Myocyte (in vitro differentiated cells): ENCODE data around the gene KIAA0232. TPM values are rescaled to one million over a fixed set of nuclear protein-coding genes. Genes with fewer than 3 reads are reported as not detected.
"Not testable (repeated sequence)": the region's sequence is repeated elsewhere in the genome, so short reads cannot be mapped to it uniquely, and the experiment has no call there.

Experiments used
- DNase-seq: peaks from one replicate; pipeline ENCODE4 v3.0.0-alpha.2; 2012; ENCODE audit warnings: low read depth
- total RNA-seq: library from RNA; depleted of rRNA; stranded (reverse); fragments of >200 nt; gene quantifications from 2 replicates; pipeline ENCODE4 v1.2.3, GENCODE V29; 2014

KIAA0232 gene
- total RNA-seq, 1 donor from 2014 or later: 64.2 TPM

DNA sequence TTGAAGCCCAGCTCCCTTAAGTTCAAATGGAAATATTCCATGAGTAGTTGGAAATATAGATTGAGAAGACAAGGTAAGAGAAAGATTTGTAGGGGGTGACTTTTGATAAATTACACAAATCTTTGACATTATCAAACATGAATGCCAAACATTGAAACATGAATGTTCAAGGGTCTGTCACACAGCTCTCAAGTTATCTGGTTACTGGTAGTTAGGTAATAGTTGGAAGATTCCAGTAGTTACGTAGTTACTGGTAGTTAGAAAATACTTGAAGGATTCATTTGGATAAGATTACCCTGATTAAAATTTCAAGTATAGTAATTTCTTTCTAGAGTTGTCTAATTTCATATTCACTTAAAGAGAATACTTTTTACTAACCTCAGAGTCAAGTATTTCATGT lies 20.7 kb downstream of the KIAA0232 start:
- no peak for DNase-seq

DNA sequence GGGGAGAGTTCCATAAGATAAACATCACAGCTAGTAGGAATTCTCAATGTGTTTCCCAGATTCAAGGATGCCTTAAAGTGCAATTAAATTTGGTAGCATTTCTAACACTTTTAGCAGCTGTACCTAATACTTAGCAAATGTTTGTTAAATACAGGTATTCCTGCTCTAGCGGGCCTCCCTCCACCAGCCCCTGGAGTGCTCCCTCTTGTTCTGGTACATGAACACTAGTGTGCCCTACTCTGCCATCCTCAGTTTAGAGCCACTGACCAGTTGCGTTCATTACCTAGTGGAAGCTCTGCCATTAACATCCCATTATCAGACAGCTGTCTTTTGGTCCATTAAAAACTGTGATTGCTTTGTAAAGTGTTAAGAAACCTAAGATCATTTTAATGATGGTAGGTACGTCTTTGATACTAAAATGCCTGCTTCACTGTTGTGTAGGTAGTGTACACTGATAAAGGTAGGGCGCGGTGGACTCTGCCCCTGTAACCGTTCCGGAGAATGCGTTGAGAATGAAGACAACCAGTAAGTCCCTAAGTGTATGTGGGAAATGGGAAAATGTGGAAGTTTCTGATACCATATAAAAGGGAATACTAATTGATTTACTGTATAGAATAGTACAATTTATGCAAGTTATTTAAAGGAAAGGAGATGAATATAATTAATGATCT lies 21.7 kb downstream of the KIAA0232 start:
- no peak for DNase-seq

DNA sequence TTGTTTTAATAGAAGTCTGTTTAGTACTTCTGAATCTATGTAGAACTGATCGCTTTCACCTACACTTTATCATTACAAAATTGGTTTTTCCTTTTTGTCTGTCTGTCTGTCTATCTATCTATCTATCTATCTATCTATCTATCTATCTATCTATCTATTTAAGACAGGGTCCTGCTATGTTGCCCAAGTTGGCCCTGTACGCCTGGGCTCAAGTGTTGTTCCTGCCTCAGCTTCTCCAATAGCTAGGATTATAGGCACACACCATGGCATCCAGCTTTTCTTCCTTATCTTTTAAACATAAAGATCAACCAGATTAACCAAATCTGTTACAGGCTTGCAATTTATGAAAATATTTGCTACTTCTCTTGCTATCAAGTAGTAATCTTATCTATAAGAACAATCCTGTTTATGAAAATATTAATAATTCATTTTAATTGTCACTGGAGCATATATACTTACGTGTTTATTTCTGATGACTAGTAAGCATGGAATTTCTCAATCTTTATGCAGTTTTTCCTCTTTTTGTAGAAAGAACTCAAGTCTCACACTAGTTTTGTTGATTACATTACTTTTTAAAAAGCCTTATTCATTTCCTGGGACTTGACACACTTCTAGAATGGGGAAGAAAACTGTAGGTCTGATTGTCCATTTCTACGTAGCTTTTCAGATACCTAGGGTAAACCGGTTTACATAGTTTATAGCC lies 24.5 kb downstream of the KIAA0232 start:
- no peak for DNase-seq

DNA sequence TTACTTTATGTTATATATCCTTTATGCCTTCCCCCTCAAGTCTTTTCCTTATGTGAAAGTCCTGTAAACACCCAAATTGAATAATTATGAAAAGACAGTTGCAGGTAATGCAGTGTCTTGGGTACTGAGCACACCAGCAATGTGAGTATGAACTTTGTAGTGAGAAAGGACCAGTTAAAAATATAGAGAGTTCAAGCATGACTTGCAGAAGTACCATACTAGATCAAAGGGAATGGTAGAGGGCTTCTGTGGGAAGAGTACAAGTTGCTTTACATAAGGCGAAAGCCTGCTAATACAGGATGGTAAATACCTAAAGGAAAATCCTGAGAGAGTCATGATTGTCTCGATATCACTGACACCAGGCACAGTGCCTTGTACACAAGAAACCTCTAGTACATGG lies 25.7 kb downstream of the KIAA0232 start:
- no peak for DNase-seq

DNA sequence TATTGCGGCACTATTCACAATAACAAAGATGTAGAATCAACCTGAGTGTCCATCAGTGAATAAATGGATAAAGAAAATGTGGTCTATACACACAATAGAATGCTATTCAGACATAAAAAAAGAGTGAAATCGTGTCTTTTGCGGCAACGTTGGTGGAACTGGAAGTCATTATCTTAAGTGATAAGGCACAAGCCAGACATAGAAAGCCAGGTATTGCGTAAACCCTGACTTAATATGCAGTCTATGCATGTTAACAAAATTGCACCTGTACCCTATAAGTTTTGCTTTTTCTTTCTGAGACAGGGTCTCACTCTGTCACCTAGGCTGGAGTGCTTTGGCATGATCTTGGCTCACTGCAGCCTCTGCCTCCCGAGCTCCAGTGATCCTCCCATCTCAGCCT lies 28.6 kb downstream of the KIAA0232 start:
- DNase-seq: no peak

DNA sequence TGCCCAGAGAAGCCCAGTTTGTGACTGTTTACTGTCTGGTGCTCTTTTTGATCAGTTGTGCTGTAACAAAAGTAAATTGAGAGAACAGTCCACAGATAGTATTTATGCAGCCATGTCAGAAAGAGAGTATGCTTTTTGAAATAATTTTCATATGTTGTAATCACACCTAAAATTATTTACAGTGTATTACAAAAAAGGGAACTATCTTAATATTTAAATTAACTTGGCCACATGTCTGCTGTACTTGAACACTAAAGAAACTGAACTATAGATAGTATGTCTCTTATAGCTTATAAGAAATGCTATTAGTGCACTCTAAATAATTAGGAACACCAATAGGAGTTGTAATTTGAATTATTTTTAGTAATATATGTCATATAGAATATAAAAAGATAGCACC lies 30.2 kb downstream of the KIAA0232 start:
- DNase-seq: no peak

DNA sequence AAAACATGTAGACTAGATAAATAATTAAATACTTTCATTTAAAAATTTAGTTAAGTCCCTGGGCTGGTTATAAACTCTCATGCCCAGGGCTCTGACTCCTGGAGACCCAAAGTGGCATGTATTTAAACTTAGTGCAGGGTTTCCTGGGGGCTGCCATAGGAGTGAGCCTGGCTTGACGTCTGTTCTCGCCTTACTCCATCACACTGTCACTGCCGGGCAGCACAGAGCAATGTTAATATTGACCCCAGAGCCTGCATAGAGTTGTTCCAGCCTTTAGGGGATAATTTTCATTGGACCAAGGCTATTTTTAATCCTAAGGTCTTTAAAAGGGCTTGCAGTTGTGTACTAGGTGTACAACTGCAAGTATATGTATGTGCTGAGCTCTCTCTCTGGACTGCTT lies 31.2 kb downstream of the KIAA0232 start:
- no peak for DNase-seq

DNA sequence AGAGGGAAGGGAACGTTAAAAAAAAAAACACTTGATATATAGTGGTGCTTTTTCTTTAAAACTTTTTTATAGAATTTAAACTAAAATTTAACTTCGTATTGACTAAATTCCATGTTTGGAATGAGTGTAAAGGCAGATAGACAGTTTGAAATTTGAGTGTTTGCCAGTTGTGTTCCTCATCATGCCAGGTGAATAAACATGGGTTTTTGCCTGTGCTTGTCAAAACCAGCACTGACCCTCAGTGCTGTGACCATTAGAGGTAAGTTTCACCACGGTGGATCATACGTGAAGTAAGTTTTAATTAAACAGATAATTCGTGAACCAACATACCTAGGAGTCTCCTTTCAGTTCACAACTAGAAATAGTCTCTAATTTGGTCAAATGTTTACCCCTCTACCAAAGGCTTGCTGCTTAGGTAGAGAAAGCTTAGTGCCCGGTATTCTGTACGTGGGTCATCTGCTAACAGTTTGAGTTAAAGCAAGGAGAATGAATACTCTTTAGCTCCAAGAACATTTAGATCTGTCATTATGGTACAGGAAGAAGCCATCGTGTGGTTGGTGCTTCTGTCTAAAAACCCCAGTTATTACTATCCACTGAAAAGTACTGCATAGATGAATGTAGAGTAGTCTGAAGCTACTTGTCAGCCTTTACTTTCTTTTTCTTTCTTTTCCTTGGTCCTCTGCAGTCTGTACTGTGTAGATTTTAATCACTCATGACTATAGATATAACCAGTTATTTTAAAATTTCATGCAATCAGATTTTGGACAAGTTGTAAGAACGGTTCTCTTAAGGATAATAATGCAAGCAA lies 32.7 kb downstream of the KIAA0232 start:
- no peak for DNase-seq

DNA sequence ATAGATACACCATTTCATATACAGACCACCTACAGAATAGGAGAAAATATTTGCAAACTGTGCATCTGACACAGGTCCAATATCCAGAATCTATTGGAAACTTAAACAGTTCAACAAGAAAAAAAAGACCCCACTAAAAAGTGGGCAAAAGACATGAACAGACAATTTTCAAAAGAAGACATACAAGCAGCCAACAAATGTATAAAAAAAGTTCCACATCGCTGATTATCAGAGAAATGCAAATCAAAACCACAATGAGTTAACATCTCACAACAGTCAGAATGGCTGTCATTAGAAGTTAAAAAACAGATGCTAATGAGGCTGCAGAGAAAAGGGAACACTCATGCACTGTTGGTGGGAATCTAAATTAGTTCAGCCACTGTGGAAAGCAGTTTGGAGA lies 36.8 kb downstream of the KIAA0232 start:
- no peak for DNase-seq

DNA sequence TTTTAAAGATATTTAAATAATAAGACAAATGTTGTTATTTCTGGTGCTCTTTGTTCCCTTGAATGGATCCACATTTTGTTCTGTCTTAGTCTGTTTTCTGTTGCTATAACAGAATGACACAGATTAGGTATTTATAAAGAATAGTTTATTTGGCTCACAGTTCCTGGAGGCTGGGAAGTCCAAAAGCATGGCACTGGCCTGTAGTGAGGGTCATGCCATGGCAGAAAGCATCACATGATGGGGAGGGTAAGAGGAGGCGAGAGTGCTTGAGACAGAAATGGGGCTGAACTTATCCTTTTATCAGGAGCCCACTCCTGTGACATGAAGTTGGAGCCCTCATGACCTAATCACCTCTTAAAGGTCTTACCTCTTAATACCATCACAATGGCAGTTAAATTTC lies 38.2 kb downstream of the KIAA0232 start:
- DNase-seq: no peak

DNA sequence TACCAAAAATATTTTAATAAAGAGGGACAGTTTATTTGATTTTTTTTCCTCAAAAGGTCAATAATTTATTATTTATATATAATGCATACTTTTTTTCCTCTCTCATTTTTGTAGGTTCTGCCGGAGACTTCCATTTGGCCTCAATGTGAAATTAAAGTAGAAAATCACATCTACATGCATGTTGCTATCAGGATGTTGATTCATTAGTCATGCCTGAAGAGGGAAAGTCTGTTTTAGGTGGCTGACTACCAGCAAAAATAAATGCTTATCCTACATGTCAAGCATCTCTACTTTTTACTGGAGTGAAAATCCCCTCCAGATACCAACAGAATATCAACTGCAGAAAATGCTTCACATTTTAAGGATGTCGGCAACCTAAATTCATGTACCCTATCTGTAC lies 41.5 kb downstream of the KIAA0232 start:
- no peak for DNase-seq

DNA sequence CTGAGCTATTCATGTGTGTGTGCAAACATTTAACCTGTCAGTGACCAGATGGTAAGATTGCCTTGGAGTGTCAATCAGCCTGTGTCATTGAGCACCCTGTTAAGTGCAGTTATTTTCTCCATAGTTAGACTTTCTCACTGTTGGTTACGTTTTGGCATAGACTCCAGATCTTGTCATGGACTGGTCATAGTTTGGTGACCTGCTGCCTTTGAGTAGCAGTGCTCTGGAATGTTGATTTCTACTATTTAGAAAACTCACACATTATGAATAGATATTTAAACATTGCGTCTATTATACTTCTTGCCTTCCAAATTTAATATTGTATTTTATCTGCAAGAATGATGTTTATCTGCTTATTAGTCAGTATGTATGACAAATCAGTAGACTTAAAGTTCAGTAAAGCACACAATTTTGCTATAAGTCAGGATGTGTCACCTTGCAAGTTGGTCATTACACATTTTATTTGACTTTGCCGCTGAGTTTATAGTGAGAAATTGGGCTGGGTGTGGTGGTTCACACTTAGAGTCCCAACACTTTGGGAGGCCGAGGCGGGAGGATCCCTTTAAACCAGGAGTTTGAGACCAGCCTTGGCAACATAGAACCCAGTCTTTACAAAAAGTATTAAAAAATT lies 42.4 kb downstream of the KIAA0232 start:
- no peak for DNase-seq

DNA sequence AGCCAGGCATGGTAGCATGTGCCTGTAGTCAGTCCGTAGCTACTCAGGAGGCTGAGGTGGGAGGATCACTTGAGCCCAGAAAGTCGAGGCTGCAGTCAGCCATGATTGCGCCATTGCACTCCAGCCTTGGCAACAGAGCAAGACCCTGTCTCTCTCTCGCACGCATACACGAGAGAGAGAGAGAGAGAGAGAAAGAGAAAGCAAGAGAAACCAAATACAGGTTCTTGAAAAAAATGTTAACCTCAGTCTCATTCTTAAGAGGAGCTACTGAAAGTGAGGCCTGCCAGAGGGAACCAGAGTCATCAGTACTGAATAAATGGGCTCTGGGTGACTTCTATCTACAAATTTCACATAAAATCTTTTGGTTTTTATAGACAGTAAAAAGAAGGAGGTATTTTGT lies 42.9 kb downstream of the KIAA0232 start:
- no peak for DNase-seq

DNA sequence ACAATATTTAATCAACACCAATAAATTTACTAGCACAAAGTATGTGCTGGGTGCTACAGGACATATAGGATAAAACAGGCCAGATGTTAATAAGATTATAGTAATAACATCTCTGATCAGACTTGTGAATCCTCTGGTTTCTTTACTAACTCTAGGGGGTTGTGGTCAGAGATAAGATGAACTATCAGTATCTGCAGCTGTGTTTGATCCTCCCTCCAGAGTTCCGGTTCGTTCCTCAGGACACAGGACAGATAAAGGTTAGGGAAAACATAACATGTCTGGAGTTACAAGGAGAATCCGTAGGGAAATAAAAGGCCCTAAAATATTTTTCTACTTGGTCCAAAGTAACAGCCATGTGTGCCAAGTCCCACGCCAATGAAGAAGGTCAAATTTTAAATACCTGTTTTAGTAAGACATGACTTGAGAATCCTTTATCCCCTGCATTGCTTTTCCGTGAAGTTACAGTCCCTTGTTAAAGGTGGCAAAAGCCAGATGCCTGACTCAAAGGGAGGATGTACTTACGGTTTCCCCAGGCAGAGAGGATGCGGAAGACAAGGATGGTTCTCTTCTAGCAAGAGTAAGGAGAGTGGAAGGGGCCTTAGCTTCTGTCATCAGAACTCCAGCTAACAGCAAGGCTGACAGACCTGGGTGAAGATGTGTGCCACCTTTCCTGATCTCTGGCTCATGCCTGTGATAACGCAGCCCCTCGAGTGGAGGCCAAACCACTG lies 44.4 kb downstream of the KIAA0232 start:
- no peak for DNase-seq

DNA sequence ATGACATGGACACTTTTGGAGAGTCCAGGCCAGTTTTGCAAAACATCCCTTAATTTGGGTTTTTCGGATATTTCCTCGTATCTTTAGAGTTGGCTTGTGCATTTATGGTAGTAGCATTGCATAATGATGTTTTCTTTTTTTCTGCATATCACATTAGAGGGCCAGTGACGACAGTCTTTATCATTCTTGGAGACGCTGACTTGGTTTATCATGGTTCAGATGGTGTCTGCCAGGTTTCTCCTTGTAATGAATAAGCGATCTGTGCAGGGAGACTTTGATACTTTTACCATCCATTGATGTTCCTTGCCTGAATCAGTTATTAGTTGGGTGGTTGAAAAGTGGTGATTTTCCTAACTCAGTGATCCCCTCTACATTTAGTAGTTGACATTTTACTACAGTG lies 46.6 kb downstream of the KIAA0232 start:
- DNase-seq: no peak

DNA sequence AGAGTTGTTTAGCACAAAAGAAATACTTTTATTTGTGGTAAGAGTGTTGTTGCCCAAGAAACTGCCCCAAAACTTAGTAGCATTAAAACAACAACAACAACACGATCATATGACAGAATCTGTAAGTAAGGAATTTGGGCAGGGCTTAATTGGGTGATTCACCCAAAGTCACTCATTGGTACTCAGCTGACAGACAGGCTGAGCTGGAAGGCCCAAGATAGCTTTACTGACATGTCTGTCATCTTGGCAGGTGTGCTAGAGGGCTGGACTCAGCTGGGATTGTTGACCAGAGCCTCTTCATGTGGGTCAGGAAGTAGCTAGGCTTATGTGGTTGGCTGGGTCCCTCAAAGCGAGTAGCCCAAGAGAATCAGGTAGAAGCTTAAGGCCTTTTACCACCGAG lies 52.3 kb downstream of the KIAA0232 start:
- DNase-seq: peak; percentile 92

DNA sequence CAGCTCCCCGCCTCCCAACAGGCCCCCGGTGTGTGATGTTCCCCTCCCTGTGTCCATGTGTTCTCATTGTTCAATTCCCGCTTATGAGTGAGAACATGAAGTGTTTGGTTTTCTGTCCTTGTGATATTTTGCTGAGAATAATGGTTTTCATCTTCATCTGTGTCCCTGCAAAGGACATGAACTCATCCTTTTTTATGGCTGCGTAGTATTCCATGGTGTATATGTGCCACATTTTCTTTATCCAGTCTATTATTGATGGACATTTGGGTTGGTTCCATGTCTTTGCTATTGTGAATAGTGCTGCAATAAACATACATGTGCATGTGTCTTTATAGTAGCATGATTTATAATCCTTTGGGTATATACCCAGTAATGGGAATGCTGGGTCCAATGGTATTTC lies 53.1 kb downstream of the KIAA0232 start:
- DNase-seq: not testable (repeated sequence)

DNA sequence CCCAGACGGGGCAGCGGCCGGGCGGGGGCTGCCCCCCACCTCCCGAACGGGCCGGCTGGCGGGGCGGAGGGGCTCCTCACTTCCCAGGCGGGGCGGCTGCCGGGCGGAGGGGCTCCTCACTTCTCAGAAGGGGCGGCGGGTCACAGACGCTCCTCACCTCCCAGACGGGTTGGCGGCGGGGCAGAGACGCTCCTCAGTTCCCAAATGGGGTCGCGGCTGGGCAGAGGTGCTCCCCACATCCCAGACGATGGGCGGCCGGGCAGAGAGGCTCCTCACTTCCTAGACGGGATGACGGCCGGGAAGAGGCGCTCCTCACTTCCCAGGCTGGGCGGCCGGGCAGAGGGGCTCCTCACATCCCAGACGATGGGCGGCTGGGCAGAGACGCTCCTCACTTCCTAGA lies 54.6 kb downstream of the KIAA0232 start:
- DNase-seq: not testable (repeated sequence)

DNA sequence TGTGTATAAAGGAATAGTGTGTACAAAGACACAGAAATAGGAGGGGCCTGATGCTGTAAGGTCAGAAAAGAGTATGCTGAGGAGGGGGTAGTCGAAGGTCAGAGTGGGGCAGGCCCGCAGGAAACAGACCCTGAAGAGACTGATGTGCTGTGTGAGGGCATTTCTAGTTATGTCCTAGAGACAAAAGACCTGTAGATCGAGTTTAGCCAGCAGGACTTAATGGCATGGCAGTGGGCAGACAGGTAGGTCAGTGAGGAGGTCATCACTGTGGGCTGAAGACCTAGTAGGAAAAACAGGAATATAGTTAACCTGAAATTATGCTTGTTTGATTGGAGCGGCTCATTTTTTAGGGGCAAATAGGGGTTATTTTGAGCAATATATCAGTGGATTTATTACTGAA lies 57.1 kb downstream of the KIAA0232 start:
- no peak for DNase-seq

DNA sequence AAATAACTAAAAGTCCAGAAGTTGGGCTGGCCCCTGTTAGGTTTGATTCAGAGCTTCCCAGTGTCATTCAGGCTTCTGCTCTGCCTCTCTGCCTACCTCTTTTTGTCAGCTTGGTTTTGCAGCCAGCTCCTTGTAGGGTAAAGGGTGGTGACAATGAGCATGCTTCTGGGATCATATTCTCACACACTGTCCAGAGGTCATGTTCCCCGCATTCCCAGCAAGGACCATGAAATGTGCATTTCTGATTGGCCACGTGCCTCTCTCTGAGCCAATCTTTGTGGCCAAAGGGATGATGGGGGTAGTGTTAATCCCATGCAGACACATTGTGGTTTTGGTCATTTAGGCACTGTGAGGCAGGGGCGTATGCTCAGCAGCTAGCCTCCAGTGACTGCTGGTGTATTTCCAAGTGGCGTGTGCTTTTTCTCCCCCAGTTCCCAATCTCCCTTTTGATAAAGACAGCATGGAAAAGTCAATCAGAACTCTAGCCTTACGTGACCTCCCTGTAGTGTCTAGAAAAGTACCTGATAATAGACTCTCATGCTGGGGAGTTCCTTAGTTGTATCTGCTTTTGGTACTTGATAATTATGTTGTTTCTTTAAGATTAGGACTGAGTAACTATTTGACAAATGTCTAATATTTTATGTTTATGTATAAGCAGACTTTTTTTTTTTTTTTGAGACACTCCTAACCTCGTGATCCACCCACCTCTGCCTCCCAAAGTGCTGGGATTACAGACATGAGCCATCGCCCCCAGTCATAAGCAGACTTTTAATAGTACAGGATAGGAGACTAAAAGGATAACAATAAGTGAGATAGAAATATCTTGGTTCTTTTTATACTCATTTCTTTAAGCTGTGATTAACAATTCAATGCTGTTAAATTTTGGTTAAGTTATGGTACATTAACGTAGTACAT lies 57.8 kb downstream of the KIAA0232 start:
- DNase-seq: peak; percentile 92
